Mucosa of rectum (tissue), 2 donors: ENCODE results near the gene RFNG.

Experiments used
- H3K27ac ChIP-seq, 2 donors: one replicate each; pipeline ENCODE4 v1.7.0; 2013; ENCODE audit warnings: inconsistent platforms in 2 of 2, low read depth in 2 of 2, low read length in 2 of 2
- H3K27me3 ChIP-seq, 2 donors: one replicate each; pipeline ENCODE4 v1.7.0; 2013; ENCODE audit warnings: low read length in 2 of 2; ENCODE audit not compliant: control insufficient read depth in 2 of 2, insufficient read depth in 2 of 2
- H3K36me3 ChIP-seq, 2 donors: one replicate each; pipeline ENCODE4 v1.7.0; 2013; ENCODE audit warnings: low read length in 2 of 2; ENCODE audit not compliant: control insufficient read depth in 2 of 2, insufficient read depth in 2 of 2
- H3K4me1 ChIP-seq, 2 donors: one replicate each; pipeline ENCODE4 v1.7.0; 2013; ENCODE audit warnings: low read length in 2 of 2, mild to moderate bottlenecking in 1 of 2; ENCODE audit not compliant: control insufficient read depth in 2 of 2, insufficient read depth in 2 of 2
- H3K4me3 ChIP-seq, 2 donors: one replicate each; pipeline ENCODE4 v1.7.0; 2013; ENCODE audit warnings: low read length in 2 of 2
- H3K9ac ChIP-seq, 2 donors: one replicate each; pipeline ENCODE4 v1.7.0; 2013; ENCODE audit warnings: low read length in 2 of 2, low read depth in 1 of 2, mild to moderate bottlenecking in 1 of 2
- H3K9me3 ChIP-seq, 2 donors: one replicate each; pipeline ENCODE4 v1.7.0; 2013; ENCODE audit warnings: low read length in 2 of 2; ENCODE audit not compliant: control insufficient read depth in 2 of 2
- donor health status: healthy.
- donor health status: Normal muscosa, but diverticular disease.

RFNG gene

GRCh38 chr17:82076018-82076784 is 24.6 kb upstream of the RFNG start:
- Histone ChIP-seq H3K36me3 (peaks cover 18 to 19% of the 10 kb centered on the region in 2 donors), H3K27me3 (no peaks in the 10 kb centered on the region), H3K9ac (no peak overlapping the region), H3K4me1 (peaks cover 2 to 4% of the 10 kb centered on the region in 2 donors), H3K9me3 (no peaks in the 10 kb centered on the region), H3K4me3 (no peak overlapping the region), H3K27ac (no peak overlapping the region)

DNA sequence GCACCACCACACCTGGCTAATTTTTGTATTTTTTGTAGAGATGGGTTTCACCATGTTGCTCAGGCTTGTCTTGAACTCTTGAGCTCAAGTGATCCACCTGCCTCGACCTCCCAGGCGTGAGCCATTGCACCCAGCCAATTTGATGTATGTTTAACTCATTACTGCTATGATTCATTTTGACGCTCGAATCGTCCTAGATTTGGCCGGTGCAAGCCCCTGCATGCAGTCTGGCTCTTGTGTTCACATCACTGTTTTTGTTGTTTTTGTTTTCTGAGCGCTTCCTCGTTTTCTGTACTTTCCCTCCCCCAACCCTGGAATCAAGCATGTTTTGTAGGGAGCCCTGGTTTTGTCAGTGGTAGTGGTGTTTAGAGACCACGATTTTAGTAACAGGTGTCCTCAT is 21.8 kb upstream of the RFNG start:
- Histone ChIP-seq H3K9ac (no peak overlapping the region), H3K27me3 (no peaks in the 10 kb centered on the region), H3K9me3 (no peaks in the 10 kb centered on the region), H3K36me3 (no peaks in the 10 kb centered on the region), H3K4me1 (peaks cover 2 to 4% of the 10 kb centered on the region in 2 donors), H3K27ac (peak overlapping the region; percentile 23 to 71), H3K4me3 (no peak overlapping the region)

DNA sequence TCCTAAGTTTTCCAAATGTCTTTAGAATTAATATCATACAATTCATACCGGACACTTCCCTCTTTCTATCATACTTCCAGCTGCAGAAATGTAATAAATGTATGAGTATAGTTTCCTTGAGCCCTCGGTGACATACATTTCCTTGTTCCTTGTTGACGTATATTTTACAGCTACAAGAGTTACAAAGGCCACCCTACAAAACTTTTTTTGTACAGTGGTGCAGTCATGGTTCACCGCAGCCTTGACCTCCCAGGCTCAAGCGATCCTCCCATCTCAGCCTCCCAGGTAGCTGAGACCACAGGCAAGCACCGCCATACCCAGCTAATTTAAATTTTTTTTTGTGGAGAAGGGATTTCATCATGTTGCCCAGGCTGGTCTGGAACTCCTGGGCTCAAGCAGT is 21.2 kb upstream of the RFNG start:
- Histone ChIP-seq H3K4me3 (no peak overlapping the region), H3K9me3 (no peaks in the 10 kb centered on the region), H3K27me3 (no peaks in the 10 kb centered on the region), H3K4me1 (peaks cover 2 to 4% of the 10 kb centered on the region in 2 donors), H3K9ac (no peak overlapping the region), H3K36me3 (no peaks in the 10 kb centered on the region), H3K27ac (peak overlapping the region; percentile 77 to 79)

DNA sequence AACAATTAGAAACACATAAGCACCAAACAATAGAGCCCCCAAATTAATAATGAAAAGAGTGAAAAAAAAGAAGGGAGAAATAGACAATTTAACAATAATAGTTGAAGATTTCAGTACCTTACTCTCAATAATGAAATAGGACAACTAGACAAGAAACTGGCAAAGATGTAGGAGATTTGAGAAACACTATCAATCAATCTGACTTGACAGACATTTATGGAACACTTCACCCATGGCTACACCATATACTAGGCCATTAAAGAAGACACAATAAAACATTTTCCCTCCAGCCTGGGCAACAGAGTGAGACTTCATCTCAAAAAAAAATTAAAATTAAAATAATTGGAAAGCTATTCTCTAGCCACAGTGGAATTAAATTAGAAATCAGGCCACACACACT is 19.0 kb upstream of the RFNG start:
- no peak overlapping the region for H3K27ac ChIP-seq
- no peaks in the 10 kb centered on the region for H3K27me3 ChIP-seq
- no peak overlapping the region for H3K9ac ChIP-seq
- H3K9me3 ChIP-seq: no peaks in the 10 kb centered on the region
- H3K4me1 ChIP-seq: peaks cover 2 to 10% of the 10 kb centered on the region in 2 donors
- H3K4me3 ChIP-seq: no peak overlapping the region
- H3K36me3 ChIP-seq: no peaks in the 10 kb centered on the region

GRCh38 chr17:82065638-82066303 is 14.2 kb upstream of the RFNG start, which contains the start of gene DUS1L:
Gene DUS1L (minus strand): TSS chr17:82065804. CDS start chr17:82065059, 745 bp downstream.
- Histone ChIP-seq H3K4me1 (peaks cover 12 to 17% of the 10 kb centered on the region in 2 donors), H3K9ac (peak within 1 kb of the TSS; percentile 80 to 87), H3K27me3 (no peaks in the 10 kb centered on the region), H3K9me3 (no peaks in the 10 kb centered on the region), H3K27ac (peak within 1 kb of the TSS; percentile 71 to 75), H3K4me3 (peak within 1 kb of the TSS; percentile 75 to 76), H3K36me3 (peaks cover 17 to 27% of the 10 kb centered on the region in 2 donors)

DNA sequence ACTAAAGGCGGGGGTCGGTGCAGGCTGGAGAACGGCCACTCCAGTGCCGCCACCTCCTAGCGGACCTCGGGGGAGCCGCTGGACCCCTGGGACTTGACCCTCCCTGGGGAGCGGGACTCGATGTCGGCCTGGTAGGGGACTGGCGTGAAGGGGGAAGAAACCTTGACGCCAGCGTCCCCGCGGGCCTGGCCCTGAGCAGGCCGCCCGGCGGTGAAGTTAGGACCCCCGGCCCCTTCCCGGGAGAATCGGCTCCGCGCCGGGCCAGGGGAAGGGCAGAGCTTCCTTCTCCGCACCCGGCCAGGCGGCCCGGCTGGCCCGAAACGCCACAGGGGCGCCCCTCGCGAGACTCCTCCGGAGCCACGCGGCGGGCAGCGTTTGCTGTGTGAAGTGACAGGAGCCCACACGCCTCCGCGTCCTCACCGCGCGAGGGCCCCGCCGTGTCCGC is 13.6 kb upstream of the RFNG start:
- peak overlapping the region; percentile 29 to 67 for H3K27ac ChIP-seq
- peak overlapping the region; percentile 71 to 76 for H3K4me3 ChIP-seq
- H3K27me3 ChIP-seq: no peaks in the 10 kb centered on the region
- peaks cover 12 to 17% of the 10 kb centered on the region in 2 donors for H3K4me1 ChIP-seq
- peak overlapping the region; percentile 70 to 87 for H3K9ac ChIP-seq
- no peaks in the 10 kb centered on the region for H3K9me3 ChIP-seq
- H3K36me3 ChIP-seq: peaks cover 22 to 32% of the 10 kb centered on the region in 2 donors

DNA sequence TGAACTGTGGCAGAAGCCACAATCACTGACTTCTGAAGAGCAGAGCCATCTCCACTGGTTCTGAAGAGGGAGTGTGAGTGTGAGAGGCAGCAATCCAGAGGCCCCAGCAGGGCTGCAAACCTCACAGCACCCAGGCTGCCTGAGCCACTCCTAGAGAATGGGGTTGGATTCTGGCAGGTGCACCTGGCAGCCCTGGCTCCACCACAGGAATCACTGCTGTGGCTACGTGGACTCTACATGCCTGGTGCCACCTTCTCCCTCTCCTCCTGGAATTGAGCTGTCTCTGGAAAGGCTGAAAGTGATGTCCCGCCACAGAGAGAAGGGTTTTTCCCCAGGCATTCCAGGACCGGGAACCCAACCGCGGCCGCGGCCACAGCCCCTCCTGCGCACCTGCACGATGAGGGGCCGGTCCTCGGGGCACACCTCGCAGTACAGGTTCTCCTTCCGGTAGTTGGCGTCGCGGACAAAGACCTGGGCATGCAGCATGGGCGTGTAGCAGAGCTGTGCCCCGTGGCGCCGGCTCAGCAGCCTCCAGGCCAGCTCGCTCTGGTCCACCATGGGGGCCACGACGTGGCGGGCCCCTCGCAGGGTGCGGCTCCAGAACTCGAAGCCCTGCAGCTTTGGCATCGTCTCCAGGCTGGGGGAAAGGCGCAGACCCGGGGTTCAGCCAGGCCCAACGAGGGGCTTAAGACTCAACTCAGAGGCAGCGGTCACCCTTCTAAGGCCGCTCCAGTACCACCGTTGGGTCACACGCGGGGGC is 13.0 kb upstream of the RFNG start:
- no peaks in the 10 kb centered on the region for H3K27me3 ChIP-seq
- peak overlapping the region; percentile 71 to 76 for H3K4me3 ChIP-seq
- peak overlapping the region; percentile 70 to 87 for H3K9ac ChIP-seq
- H3K36me3 ChIP-seq: peaks cover 26 to 39% of the 10 kb centered on the region in 2 donors
- peak overlapping the region; percentile 29 to 67 for H3K27ac ChIP-seq
- peaks cover 12 to 17% of the 10 kb centered on the region in 2 donors for H3K4me1 ChIP-seq
- H3K9me3 ChIP-seq: no peaks in the 10 kb centered on the region

DNA sequence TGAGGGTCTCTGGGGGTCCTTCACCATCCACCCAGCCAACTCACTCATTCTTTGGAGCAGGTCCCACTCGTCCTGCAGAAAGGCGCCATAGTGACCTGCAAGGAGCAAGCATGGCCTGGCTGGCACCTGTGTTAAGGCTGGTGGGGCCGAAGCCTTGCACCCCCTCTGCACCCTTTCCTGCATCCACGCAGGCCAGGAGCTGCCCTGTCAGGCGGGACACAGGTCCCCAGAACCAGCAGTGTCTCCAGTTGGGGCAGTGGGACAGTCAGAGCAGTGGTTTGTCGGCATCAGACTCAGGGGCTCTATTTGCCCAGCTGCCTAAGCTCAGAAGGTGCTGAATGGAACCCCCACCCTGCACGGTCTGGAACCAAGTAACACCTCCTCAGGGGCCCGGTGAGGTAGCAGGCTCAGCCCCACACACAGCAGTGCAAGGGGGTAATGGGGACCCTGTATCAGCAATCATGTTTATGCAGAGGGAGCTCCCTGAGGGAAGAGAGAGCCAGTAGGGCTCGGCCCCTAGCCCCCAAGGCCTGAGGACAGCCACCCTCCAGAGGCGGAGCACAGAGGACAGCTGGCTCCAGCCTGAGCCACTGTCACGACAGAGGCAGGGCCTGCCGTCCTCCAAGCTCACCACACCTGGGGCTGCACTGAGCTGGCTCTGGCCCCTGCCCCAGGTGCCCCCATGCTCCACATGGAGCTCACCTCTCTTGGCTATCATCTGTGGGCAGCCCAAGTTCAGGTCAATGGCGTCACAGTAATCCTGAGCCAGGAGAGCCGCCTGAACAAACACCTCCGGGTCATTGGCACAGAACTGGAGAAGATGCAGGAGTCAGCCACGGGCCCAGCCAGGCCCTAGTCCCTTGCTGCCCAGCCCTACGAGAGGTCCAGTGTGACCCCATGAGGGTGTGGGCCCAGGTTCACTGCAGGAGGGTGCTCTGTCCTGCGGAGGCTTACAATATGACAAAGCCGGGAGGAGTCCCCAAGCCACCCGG is 12.1 kb upstream of the RFNG start:
- Histone ChIP-seq H3K27me3 (no peaks in the 10 kb centered on the region), H3K4me3 (peak overlapping the region; percentile 71 to 76), H3K9me3 (no peaks in the 10 kb centered on the region), H3K4me1 (peaks cover 12 to 17% of the 10 kb centered on the region in 2 donors), H3K36me3 (peaks cover 35 to 47% of the 10 kb centered on the region in 2 donors), H3K9ac (peak overlapping the region in 1 of 2 donors; percentile 87), H3K27ac (no peak overlapping the region)

DNA sequence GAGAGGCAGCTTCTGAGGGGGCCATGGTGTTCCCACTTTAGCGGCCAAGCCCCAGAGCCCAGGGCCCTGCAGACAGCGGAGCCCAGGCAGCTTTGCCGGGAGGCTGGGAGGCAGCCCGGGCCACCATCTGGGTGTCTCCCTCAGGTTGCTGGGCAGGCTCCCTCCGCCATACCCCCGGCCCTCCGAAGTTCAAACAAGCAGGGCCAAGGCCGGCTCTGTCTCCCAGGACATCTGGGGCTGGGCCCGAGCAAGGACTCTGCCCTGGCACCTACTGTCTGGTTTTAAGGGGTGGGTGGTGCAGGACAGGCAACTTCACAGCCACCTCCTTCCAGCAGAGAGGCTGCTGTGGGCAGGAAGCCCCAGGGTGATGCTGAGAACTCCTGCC is 11.4 kb upstream of the RFNG start:
- Histone ChIP-seq H3K9ac (no peak overlapping the region), H3K4me1 (peaks cover 12 to 17% of the 10 kb centered on the region in 2 donors), H3K9me3 (no peaks in the 10 kb centered on the region), H3K27ac (no peak overlapping the region), H3K36me3 (peaks cover 40 to 49% of the 10 kb centered on the region in 2 donors), H3K4me3 (no peak overlapping the region), H3K27me3 (no peaks in the 10 kb centered on the region)
